PC-3 (cell line): ENCODE measurements around the gene DST. TPM values are rescaled to one million over a fixed set of nuclear protein-coding genes. Genes with fewer than 3 reads are reported as not detected.
A peak's percentile ranks its signal among the peaks of the same experiment; 100 is the strongest.

ENCODE experiments used
- ATAC-seq: fragments of 200-7000 bp; cut with Tn5 transposase; 2 replicates; pipeline ENCODE4 v1.9.1; 2020; ENCODE audit warnings: mild to moderate bottlenecking, moderate library complexity
- BruUV-seq: library from RNA; stranded (reverse); fragments of 400-500 nt; replicated peaks from 2 replicates; lab custom pipeline; 2021; lab: Mats Ljungman, UMichigan
- CTCF ChIA-PET: fragments of 300-600 bp; sonication (Branson Sonifier 250); formaldehyde crosslinking; loops from one replicate; lab custom pipeline; 2022; ENCODE audit warnings: antibody characterized with exemption; lab: Charles Lee
- POLR2A ChIA-PET: fragments of 300-600 bp; sonication (Branson Sonifier 250); formaldehyde crosslinking; loops from one replicate; lab custom pipeline; 2022; ENCODE audit warnings: antibody characterized with exemption; ENCODE audit not compliant: unreplicated experiment; lab: Charles Lee
- DNase-seq: peaks from one replicate; pipeline ENCODE4 v3.0.0-alpha.2; 2015
- H2AFZ ChIP-seq: fragments of 300-600 bp; sonication (generic); 2 replicates; pipeline ENCODE4 v1.6.0; 2016; ENCODE audit warnings: antibody characterized with exemption, low read length
- H3F3A ChIP-seq: fragments of 300-600 bp; sonication (generic); one replicate; pipeline ENCODE4 v1.6.0; 2017; ENCODE audit warnings: antibody characterized with exemption, low read length, control low read depth, mild to moderate bottlenecking; ENCODE audit not compliant: unreplicated experiment
- H3K27ac ChIP-seq: fragments of 300-600 bp; sonication (generic); 2 replicates; pipeline ENCODE4 v1.5.1; 2016; ENCODE audit warnings: mild to moderate bottlenecking, low read length
- H3K27me3 ChIP-seq: fragments of 300-600 bp; sonication (generic); 2 replicates; pipeline ENCODE4 v1.6.1; 2016; ENCODE audit warnings: low read length, mixed read lengths
- H3K36me3 ChIP-seq: fragments of 300-600 bp; sonication (generic); 2 replicates; pipeline ENCODE4 v1.6.1; 2016; ENCODE audit warnings: low read depth, mixed run types, low read length, mixed read lengths
- H3K4me1 ChIP-seq: fragments of 300-600 bp; sonication (generic); 2 replicates; pipeline ENCODE4 v1.5.1; 2016; ENCODE audit warnings: low read length; ENCODE audit not compliant: insufficient read depth
- H3K4me2 ChIP-seq: fragments of 300-600 bp; sonication (generic); 2 replicates; pipeline ENCODE4 v1.6.0; 2016; ENCODE audit warnings: low read length
- H3K4me3 ChIP-seq: fragments of 300-600 bp; sonication (generic); 2 replicates; pipeline ENCODE4 v1.5.1; 2016; ENCODE audit warnings: mild to moderate bottlenecking, low read length, mixed read lengths
- H3K79me2 ChIP-seq: fragments of 300-600 bp; sonication (generic); 2 replicates; pipeline ENCODE4 v1.6.1; 2017; ENCODE audit warnings: low read length, mixed read lengths
- H3K9ac ChIP-seq: fragments of 300-600 bp; sonication (generic); 2 replicates; pipeline ENCODE4 v1.6.0; 2016; ENCODE audit warnings: mild to moderate bottlenecking, low read length
- H3K9me2 ChIP-seq: fragments of 300-600 bp; sonication (generic); replicated peaks from 2 replicates; pipeline ENCODE4 v1.6.1; 2016; ENCODE audit warnings: mixed run types, low read length, mixed read lengths
- H3K9me3 ChIP-seq: fragments of 300-600 bp; sonication (generic); 2 replicates; pipeline ENCODE4 v1.6.1; 2016; ENCODE audit warnings: low read length, mixed read lengths
- H4K20me1 ChIP-seq: fragments of 300-600 bp; sonication (generic); 2 replicates; pipeline ENCODE4 v1.6.1; 2016; ENCODE audit warnings: low read length, mixed read lengths
- EZH2 ChIP-seq: fragments of 300-600 bp; sonication (generic); IDR thresholded peaks from one replicate; pipeline ENCODE4 v1.6.1; 2017; ENCODE audit warnings: antibody characterized with exemption, mild to moderate bottlenecking, low read length; ENCODE audit not compliant: unreplicated experiment
- EZH2phosphoT487 ChIP-seq: fragments of 300-600 bp; sonication (generic); IDR thresholded peaks from 2 replicates; pipeline ENCODE4 v1.6.1; 2018; ENCODE audit warnings: mild to moderate bottlenecking, antibody characterized with exemption, low read length, borderline replicate concordance
- intact Hi-C: fragments of 100-400 bp; cut with micrococcal nuclease; formaldehyde crosslinking; loops from 2 replicates; pipeline ENCODE4 v1.9.0; 2023
- total RNA-seq: library from RNA; depleted of rRNA; stranded (reverse); fragments of >200 nt; gene quantifications from 2 replicates; pipeline ENCODE4 v1.2.3, GENCODE V29; 2014
- TF ChIP-seq, protein P1 (sequence below): fragments of 300-600 bp; sonication (generic); conservative IDR thresholded peaks from 2 replicates; pipeline ENCODE4 v1.5.1; 2017; ENCODE audit warnings: antibody characterized with exemption, low read depth, mild to moderate bottlenecking, low read length

DST gene
- total RNA-seq, 1 experiment from 2014 or later: 81.5 TPM

DNA sequence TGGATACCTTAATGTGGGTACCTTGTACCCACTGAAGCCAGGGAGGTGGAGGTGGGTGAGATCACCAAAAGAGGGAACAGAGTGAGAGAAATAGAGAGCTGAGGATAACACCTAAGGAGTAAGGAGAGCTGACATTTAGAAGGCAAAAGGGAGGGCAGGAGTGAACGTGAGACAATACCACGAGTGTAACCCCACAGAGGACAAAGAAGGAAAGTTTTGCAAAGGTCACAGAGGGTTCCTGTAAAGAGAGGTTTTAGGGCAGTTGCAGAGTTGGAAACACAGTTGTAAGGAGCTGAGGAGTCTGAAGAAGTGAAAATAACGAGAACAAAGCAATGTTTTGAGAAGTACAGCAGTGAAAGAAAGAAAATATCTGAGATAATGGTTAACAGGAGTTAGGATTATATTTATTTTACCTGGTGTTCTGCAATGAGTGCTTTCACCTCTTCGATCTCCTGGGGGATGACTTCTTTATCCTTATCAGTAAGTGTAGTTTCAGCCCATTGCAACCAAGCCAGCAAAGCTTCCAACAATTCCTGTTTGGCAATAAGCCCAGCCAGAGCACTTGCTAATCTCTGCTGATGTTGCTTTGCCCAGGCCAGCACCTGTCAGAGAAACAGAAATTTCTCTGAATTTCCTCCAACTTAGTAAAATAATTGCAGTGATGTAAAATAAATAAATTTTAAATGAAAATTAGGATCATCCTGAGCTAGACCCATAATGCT, 166.8 kb downstream of the DST start:
- no peak for TF ChIP-seq EZH2
- no peak for TF ChIP-seq EZH2phosphoT487
- TF ChIP-seq, protein P1, sequence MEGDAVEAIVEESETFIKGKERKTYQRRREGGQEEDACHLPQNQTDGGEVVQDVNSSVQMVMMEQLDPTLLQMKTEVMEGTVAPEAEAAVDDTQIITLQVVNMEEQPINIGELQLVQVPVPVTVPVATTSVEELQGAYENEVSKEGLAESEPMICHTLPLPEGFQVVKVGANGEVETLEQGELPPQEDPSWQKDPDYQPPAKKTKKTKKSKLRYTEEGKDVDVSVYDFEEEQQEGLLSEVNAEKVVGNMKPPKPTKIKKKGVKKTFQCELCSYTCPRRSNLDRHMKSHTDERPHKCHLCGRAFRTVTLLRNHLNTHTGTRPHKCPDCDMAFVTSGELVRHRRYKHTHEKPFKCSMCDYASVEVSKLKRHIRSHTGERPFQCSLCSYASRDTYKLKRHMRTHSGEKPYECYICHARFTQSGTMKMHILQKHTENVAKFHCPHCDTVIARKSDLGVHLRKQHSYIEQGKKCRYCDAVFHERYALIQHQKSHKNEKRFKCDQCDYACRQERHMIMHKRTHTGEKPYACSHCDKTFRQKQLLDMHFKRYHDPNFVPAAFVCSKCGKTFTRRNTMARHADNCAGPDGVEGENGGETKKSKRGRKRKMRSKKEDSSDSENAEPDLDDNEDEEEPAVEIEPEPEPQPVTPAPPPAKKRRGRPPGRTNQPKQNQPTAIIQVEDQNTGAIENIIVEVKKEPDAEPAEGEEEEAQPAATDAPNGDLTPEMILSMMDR: no peak
- Histone ChIP-seq H3K9me3 (no peaks in the 10 kb centered on the region), H3K27ac (no peak overlapping the region), H4K20me1 (no peaks in the 10 kb centered on the region), H3K79me2 (no peaks in the 10 kb centered on the region), H3F3A (no peaks in the 10 kb centered on the region), H3K4me1 (no peaks in the 10 kb centered on the region), H3K9me2 (no peaks in the 10 kb centered on the region), H3K27me3 (no peaks in the 10 kb centered on the region), H3K36me3 (peaks cover 38% of the 10 kb centered on the region), H3K9ac (no peak overlapping the region), H3K4me3 (no peak overlapping the region), H3K4me2 (no peak overlapping the region), H2AFZ (no peak overlapping the region)
- CTCF ChIA-PET: interaction anchor here (0.7 kb wide), 1 partner anchor 95 kb away, joined by 5 read pairs; no protein-coding TSS in a partner anchor
- intact Hi-C loops: no loop called here
- POLR2A ChIA-PET: no interaction called here
- no TSS peak for BruUV-seq
- peak; percentile 43 for DNase-seq
- no peak for ATAC-seq

DNA sequence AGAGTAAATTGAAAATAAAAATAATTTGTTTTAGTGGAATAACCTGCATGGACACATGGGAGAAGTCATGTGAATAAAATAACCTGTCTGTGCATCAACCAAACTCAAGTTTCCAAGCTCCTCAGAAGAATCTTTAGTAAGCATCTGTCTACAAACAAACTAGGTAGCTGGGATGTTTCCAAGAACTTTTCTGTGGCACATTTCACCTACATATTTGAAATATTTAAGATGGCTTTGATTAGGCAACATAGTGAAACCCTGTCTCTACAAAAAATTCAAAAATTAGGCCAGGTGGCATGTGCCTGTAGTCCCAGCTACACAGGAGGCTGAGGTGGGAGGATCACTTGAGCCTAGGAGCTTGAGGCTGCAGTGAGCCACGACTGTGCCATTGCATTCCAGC, 168.2 kb downstream of the DST start:
- ChIA-PET CTCF (no interaction called here), POLR2A (no interaction called here)
- H2AFZ ChIP-seq: no peak overlapping the region
- no peaks in the 10 kb centered on the region for H3K9me3 ChIP-seq
- peak; percentile 51 for DNase-seq
- peaks cover 37% of the 10 kb centered on the region for H3K36me3 ChIP-seq
- TF ChIP-seq, protein P1: no peak
- TF ChIP-seq EZH2 (no peak), EZH2phosphoT487 (no peak)
- no peak overlapping the region for H3K4me2 ChIP-seq
- no peaks in the 10 kb centered on the region for H3K27me3 ChIP-seq
- no peaks in the 10 kb centered on the region for H3F3A ChIP-seq
- no peak for ATAC-seq
- H3K4me3 ChIP-seq: no peak overlapping the region
- no peak overlapping the region for H3K9ac ChIP-seq
- H3K79me2 ChIP-seq: no peaks in the 10 kb centered on the region
- no peaks in the 10 kb centered on the region for H3K4me1 ChIP-seq
- intact Hi-C loops: no loop called here
- no TSS peak for BruUV-seq
- H3K9me2 ChIP-seq: no peaks in the 10 kb centered on the region
- H3K27ac ChIP-seq: no peak overlapping the region
- no peaks in the 10 kb centered on the region for H4K20me1 ChIP-seq

DNA sequence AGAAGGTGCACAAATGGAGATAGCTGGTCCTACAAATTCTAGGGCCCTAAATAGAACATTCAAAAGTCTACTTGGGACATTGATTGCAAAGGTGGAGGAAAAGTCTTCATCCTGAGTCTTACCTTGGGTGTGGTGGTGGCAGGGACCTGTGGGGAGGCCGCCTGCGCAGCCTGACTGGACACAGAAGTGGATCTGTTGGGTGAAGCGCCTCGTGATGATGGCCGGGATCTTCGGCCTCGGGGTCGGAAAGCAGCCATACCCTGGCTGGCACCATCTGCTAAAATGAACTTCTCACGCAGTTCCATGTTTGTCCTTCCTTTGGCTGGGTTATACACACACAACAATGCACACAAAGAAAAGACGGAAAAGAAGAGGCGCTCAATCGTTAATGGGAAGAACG, 179.2 kb downstream of the DST start:
- Histone ChIP-seq H3K4me2 (no peak overlapping the region), H3K9ac (no peak overlapping the region), H3K4me3 (no peak overlapping the region), H3K9me2 (no peaks in the 10 kb centered on the region), H4K20me1 (no peaks in the 10 kb centered on the region), H3K9me3 (no peaks in the 10 kb centered on the region), H2AFZ (no peak overlapping the region), H3K27ac (no peak overlapping the region), H3K4me1 (no peaks in the 10 kb centered on the region), H3K36me3 (peaks cover 11% of the 10 kb centered on the region), H3K27me3 (no peaks in the 10 kb centered on the region), H3K79me2 (no peaks in the 10 kb centered on the region), H3F3A (no peaks in the 10 kb centered on the region)
- intact Hi-C loops: no loop called here
- ATAC-seq (no peak), DNase-seq (no peak)
- BruUV-seq: no TSS peak
- POLR2A ChIA-PET: no interaction called here
- CTCF ChIA-PET: interaction anchor here (0.6 kb wide), 1 partner anchor 24 kb away, joined by 4 read pairs; no protein-coding TSS in a partner anchor
- TF ChIP-seq, protein P1: no peak
- no peak for TF ChIP-seq EZH2
- no peak for TF ChIP-seq EZH2phosphoT487
